ENCODE measurements around the gene PREX1.
"Not testable (repeated sequence)": the region's sequence is repeated elsewhere in the genome, so short reads cannot be mapped to it uniquely, and the experiment has no call there.

Gene PREX1

DNA sequence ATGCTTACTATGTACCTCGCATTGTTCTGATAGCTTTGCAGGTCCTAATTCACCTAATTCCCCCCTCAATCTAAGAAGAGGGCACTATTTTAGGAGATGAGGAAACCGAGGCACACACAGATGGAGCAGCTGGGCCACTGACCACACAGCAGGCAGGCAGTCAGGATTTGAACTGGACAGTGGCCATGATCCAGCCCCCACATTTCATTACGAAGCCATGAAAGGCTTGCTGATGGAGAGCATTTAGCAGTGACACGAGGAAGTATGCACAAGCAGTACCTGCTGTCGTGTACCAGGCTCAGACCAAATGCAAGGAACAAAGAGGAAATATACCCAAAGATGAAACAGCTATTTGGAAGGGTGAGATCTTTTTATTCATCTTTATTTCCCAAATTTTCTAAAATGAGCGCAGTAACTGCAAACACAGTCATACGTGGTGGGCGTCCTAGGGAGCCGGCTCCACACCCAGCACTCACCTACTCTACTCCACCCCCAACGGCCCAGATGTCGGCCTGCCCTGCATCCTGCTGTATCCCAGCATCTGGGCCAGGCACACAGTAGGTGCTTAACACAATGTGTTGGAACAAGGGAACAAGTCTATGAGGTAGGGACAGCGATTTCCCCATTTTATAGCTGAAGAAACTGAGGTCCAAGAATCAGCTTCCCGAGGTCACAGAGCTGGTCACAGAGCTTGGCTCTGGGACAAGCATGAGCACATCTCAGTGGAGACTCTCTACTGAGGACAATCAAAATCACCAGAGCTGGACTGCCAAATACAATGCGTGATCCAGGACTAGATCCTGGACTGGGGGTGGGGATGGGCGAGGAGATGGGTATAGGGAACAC is 15.0 kb downstream of the PREX1 start:
- no peak for DNase-seq (ENCODE audit: low read depth in 2 of 2)

DNA sequence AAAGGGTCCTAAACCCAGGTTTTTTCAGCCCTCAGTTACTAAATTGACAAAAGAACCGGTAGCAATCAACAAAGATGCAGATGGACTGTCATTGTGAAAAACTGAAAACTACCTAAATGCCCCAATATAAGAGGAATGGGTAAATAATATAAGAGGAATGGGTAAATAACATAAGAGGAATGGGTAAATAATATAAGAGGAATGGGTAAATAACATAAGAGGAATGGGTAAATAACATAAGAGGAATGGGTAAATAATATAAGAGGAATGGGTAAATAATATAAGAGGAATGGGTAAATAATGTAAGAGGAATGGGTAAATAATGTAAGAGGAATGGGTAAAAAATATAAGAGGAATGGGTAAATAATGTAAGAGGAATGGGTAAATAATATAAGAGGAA is 15.7 kb downstream of the PREX1 start:
- DNase-seq (ENCODE audit: low read depth in 2 of 2), result not testable (repeated sequence)

DNA sequence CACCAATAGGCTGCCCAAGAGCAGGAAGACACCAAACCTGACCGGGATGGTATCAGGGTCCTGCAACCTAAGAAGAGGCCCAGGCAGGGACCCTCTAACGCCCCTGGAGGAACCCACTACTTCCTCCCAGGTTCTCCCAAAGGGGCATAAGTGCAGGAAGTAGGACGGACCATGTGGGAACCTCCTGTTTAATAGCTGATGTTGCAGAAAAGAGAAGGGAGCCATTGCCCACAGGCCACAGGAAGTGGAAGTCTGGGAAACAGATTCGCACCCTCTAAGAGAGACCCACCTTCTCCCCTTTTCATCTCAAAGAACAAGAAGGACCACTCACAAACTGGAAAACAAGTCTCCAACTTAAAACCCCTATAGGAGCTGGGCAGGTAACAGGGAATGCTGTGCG is 18.1 kb downstream of the PREX1 start:
- no peak for DNase-seq (ENCODE audit: low read depth in 2 of 2)

DNA sequence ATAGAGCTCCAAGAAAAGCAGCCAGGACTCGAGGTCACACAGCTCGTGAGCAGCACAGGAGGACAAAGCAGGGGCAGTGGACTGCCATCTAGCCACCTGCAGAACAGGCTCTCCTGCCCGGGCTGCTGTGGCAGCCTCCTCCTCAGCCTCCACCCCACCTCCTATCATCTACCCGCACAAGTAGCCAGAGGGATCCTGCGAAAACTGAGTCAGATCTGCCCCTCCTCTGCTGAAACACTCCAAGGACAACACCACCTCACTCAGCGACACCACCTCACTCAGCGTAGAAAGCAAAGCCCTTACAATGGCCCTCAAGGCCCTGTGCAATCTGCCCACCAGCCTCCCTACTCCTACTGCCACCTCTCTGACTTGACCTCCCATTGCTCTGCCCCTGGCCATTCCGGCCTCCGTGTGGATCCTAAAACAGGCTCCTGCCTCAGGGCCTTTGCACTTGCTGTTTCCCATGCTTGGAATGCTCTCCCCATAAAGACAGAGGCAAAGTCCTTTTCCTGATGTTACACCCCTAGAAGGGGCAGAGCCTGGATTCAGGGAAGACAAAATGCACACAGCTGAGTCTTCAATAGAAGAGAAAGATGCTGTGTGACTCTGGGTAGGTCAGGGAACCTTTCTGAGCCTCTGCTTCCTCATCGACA is 19.3 kb downstream of the PREX1 start:
- DNase-seq (ENCODE audit: low read depth in 2 of 2), result no peak

DNA sequence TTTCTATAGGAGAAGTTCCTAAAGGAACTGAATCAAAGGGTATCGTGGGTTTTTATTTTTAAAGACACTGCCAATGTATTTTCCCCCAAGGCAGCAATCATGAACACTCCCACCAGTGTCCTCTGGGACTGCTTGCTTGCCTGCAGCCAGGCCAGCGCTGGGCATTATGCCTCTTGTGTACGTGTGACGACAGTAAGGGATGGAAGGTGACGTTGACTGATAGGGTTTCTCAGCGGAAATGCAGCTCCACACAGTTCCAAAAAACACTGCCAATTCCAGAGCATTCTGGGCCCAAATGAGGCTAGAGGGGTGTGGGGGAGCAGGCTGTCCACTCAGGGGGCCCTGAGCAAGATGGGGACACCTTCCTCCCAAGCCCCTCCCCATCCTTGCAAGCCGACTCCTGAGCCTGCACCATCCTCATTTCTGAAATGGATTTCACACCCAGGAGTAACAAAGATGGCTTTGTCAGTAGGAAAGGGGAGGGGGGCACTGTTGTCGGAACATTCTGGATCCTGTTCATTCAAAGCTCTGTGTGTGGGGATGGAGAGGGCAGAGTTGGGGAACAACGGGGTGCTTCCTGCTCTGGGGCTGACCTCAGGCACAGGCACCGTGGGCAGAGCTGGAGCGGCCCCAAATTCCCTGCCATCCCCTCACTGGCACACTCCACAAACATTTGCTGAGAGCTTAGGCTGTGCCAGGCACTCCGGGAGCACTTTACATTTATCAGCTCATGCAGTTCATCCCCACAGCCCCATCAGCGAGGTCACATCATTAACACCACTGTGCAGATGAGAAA is 20.0 kb downstream of the PREX1 start:
- DNase-seq (ENCODE audit: low read depth in 2 of 2), result no peak

DNA sequence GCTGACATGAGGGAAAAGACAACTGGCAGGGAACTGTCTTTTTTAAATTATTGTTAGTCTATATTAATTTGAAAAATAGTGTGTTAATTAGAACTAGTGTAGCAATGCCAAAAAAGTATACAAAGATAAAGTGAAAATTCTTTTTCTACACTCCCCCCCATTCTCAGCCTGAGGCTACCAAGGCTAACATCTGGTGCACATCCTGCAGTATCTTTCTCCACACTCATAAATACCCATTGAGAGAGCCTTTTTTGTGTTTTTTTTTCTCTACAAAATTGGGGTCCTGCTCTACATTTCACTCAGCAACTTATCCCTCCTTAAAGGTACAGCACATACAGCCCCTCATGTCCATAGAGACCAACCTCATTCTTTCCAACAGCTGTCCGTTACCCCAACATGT is 20.7 kb downstream of the PREX1 start:
- no peak for DNase-seq (ENCODE audit: low read depth in 2 of 2)

DNA sequence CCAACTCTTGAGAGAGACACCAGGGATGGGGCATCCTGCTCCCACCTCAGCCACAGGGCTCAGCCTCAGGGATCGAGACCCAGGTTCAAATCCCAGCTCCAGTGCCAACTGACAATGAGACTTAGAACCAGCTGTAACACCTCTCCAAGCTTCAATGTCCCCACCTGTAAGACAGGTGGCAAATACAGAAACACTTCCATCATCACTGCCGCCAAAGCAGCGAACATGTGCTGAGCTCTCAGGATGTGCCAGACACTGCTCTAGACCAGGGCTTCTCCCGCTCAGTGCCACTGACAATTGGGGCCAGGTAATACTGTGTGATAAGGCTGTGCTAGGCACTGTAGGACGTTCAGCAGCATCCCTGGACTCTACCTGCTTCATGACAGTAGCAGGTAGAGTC is 22.1 kb downstream of the PREX1 start:
- no peak for DNase-seq (ENCODE audit: low read depth in 2 of 2)

DNA sequence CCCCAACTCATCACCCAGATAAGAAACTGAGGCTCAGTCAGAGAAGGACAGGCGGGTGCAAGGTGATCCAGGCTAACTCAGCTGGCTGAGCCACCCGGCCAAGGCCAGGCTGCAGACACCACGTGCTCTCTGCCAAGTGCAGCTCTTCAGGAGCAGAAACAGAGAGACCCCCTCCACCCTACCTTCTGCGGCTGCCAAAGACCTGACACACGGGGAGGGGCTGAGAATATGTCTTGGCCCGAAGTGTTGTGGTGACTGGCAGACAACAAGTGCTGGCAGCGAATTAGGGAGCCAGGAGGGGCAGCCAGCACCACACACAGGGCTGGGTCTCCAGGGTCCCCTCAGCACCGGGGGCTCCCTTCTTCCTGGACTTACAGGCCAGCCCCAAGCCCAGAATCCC is 22.5 kb downstream of the PREX1 start:
- no peak for DNase-seq (ENCODE audit: low read depth in 2 of 2)

DNA sequence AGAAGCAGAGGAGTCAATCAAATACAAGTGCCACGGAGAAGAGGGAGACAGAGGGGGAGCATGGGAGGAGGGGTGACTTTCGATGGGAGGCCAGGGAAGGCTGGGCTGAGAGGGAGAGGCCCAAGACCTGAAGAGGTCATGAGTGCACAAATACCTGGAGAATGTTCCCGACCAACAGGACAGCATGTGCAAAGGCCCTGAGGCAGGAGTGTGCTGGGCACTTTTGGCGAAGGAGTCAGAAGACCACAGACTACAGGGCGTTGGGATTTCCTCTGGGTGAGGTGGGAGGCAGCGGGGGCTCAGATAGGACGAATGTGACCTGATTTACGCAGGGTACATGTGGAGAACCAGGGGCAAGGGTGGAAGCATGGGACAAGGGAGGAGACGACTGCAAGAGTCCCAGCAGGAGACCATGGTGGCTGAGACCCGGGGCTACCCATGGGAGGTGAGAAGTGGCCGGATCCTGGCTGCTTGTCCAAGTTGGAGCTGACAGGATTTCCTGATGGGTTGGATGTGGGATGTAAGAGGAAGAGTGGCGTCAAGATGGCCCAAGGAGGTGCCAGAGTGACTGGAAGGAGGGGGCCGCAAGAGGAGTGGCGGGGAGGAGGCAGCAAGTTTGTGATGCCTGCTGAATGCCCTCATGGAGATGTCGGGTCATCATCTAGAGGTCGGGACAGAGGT is 23.4 kb downstream of the PREX1 start:
- no peak for DNase-seq (ENCODE audit: low read depth in 2 of 2)

DNA sequence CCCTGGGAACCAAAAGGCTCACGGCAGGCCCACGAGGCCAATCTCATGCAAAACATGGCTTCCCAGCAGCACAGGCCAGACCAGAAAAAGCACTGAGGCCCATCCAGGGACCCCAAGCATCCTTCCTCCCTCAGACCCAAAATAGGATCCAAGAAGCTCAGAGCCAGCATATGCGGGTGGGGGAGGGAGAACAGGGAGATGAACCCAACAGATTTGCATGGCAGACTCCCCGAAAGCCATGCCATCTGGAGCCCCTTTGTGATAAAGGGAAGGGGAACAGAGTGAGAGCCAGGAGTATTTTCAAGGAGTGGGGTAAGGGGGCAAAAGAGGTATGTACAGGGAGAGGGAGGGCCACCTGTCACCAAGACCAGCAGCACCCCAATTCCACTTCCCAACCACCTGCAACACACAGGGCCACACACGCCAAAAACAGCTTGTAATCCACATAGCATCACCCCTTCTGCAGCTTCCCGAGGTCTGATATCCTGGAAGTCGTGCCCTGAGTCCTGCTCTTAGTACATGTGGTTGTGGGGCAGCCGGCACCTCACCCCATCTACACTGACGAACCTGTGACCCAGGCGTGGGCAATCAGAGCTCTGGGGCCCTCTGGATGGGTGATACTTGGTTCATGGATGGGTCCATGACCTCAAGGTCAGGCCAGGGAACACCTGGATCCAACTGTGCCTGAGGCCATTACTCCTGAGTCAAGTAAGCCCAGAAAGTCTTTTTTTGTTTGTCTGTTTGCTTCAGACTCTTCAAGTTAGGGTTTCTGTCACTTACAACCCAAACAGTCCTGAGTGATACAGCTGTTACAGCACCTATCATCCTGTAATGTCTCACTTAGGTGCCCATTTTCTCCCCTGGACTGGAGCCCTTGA is 24.4 kb downstream of the PREX1 start:
- no peak for DNase-seq (ENCODE audit: low read depth in 2 of 2)

DNA sequence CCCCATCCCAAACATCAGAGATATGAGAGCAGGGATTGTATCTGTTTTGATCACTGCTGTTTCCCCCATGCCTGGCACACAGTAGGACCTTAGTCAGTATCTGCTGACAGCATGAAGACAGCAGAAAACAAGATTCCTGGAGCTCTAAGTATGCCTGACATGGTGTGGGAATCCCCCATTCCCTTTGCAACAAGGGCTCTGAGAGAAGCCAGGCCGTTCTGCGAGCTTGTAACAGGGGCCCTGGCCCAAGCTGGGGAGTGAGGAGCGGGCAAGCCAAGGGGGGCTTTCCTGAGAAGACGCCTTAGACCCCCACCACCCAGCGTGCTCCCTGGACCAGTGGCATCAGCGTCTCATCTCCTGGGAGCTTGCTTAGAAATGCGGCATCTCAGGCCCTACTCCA is 25.2 kb downstream of the PREX1 start:
- DNase-seq (ENCODE audit: low read depth in 2 of 2), result no peak

DNA sequence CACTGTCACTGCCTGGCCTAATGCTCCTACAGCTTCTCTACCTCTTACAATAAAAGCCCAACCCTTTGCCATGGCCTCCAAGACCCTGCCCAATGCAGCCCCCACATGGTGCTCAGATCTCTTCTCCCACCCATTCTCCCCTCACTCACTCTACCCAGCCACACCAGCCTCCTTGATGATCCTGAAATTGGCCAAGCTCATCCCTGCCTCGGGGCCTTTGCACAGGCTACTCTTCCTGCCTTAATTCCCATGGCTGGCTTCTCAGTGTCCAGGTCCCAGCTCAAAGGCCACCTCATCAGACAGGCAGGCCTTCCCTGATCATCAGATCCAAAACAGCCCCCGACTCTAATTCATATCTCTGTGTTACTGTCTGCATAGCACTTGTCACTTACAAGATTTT is 25.6 kb downstream of the PREX1 start:
- no peak for DNase-seq (ENCODE audit: low read depth in 2 of 2)

DNA sequence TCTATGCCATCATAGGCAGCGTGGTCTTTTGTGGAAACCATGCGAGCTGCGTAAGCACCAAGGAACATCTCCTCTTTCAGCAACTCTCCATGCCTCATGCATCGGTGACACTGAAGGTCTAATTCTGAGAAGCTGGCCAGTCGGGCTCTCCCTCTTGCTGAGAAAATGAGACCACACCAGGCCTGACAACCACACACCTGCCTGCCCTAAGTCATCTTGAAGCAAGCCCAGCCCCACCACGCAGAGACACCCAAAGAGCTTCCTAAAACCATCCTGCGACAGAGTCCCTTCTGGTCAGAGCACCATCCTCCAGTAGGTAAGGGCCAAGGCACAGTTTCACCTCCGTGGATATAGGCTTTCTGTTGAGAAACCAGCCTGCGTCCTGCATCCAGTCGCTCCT is 26.6 kb downstream of the PREX1 start:
- no peak for DNase-seq (ENCODE audit: low read depth in 2 of 2)

DNA sequence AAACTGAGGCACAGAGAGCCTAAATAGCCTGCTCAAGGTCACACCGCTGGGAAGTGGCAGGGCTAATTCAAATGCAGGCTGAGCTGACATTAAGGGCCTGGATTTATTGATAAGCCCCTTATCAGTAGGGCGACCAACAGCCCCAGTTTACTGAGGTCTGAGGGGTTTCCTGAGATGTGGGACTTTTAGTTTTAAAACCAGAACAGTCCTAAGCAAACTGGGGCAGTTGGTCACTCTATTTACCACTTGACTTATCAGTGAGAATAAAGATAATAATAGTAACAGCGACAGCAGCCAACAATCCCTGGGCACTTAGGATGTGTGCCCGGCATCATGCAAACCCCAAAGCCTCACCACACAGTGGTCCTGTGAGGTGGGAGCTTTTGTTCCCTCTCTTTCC is 27.6 kb downstream of the PREX1 start:
- no peak for DNase-seq (ENCODE audit: low read depth in 2 of 2)

DNA sequence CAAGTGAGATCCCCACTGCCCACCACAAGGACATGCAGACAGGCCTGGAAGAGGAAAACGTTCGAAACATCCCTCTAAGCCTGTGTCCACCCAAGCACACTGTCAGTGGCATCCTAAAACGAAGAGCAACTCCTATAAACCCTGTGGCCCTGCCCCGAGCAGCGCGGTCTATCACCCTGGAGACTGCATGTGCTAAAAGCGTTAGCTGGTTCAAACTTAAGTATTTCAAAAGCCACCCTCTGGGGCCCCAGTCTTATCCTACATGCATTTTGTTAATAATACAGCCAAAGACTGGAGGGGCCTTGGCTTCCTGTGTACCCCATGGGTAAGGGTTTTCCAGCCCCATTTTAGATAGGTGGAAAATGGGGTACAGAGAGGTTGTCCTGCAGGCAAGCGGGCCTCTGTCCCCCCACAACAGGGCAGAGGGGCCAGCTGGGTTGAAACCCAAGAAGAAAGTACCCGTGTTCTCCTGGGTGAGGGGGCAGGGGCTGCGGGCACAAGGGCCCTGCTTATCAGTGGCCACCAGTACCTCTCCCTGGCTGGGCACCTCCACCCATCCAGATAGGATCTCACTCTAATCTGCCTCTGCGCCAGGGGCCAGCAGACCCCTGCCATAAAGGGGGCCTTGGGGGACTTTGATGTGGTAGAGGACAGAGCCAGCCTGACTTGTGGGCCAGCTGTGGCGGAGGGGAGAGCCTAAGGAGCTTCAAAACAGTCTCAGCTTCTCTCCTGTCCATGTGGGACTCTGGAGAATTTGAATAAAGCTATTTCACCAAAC is 28.3 kb downstream of the PREX1 start:
- DNase-seq (ENCODE audit: low read depth in 2 of 2), result no peak

DNA sequence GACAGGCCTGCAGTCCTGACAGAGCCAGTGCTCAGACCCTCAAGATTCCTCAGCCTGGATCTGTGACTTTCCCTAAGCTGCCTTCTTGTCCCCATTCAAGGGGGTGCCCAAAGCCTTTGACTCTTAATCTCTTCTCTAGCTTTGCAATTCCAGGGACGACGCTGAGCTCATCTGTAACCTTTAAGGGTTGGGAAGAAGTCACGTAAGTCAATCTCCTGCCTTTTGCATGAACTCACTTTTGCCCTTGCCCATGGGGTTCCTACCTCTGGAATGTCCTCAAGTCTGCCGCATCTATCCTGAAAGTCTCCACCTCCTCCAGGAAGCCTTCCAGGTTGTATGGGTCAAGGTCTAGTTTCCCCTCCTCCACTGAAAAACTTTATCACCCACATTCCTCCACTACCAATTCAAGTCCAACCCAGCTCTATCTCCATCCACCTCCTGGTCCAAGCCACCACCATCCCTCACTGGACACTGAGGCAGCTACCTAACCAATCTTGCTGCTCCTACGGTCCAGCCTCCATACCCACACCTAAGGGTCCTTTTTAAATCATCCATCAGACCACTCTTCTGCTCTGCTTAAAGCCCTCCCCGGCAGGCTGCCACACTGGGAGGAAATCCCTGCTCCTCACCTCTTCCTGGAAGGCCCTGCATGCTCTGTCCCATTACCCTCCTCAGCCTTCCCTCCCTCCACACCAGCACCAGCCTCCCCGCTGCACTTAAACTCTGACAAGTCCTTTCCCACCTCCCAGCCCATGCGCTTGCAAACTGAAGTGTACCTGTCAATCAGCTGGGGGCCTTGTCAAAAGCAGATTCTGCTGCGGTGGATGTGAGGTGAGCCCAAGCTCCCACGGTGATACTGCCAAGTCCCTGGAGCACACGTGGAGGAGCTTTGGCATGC is 29.7 kb downstream of the PREX1 start:
- no peak for DNase-seq (ENCODE audit: low read depth in 2 of 2)

DNA sequence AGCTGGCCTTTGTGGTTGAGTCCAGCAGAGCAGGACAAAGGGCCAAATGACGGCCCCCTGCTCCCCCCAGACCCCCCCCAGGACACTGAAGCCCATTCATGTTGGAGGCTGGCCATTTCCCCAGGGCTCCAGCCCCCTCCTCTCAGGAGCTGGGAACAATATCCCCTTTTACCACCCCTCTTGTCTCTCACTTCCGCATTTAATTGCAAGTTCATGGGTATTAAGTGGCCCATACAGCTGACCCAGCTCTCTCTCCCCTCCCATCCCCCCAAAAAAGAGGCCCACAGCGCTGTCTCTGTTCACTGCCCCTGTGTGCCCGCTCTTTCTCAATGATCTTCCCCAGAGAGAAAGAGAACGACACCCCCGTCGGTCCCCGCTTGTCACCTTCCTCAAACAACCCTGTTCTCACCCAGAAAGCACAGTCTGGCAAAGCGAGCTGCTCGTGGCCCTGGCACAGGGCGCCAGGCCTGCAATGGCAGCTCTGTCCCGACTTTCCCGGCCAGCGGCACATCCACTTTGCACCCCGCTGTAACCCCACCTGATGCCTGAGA is 30.4 kb downstream of the PREX1 start:
- DNase-seq (ENCODE audit: low read depth in 2 of 2), result no peak

DNA sequence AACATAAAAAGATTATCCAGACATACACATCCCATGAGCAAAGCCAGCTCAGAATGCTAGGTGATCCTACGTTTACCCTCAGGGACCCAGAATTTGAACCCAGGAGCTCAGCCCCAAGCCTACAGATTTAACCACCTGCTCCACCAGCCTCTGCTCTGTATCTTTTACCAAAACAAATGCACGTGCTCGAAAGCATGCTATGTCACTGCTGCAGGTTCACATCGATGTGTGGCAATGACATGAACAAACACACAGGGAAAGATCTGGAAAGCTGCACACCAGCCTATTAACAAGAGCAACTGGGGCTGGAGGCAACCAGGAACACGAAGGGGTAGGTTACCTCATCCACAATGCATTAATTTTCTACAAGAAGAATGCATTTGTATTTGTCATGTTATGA is 32.1 kb downstream of the PREX1 start:
- DNase-seq (ENCODE audit: low read depth in 2 of 2), result no peak

Data from stimulated activated CD8-positive, alpha-beta memory T cell treated with anti-CD3 and anti-CD28 coated beads, Interleukin-2, amount 100 ng/mL, for 48 hours (primary cell).